Activated T-cell treated with anti-CD3 and anti-CD28 coated beads, Interleukin-2, amount 50 U/mL, for 24 hours (primary cell): ENCODE data around the gene CCDC93.
"Not testable (repeated sequence)": the region's sequence is repeated elsewhere in the genome, so short reads cannot be mapped to it uniquely, and the experiment has no call there.

Experiments used
- DNase-seq: peaks from one replicate; pipeline ENCODE4 v3.0.0-alpha.2; 2020
- H3K27ac Mint-ChIP-seq: 2 replicates; pipeline ENCODE4 v1.8.0; 2020; ENCODE audit warnings: mild to moderate bottlenecking, mixed read lengths
- H3K27me3 Mint-ChIP-seq: 2 replicates; pipeline ENCODE4 v1.8.0; 2020; ENCODE audit warnings: mixed read lengths
- H3K36me3 Mint-ChIP-seq: 2 replicates; pipeline ENCODE4 v1.8.0; 2020; ENCODE audit warnings: low read depth, mixed read lengths
- H3K4me1 Mint-ChIP-seq: 2 replicates; pipeline ENCODE4 v1.8.0; 2020; ENCODE audit warnings: low read depth, mixed read lengths
- H3K4me3 Mint-ChIP-seq: 2 replicates; pipeline ENCODE4 v1.8.0; 2020; ENCODE audit warnings: mild to moderate bottlenecking, moderate library complexity, mixed read lengths
- H3K9me3 Mint-ChIP-seq: 2 replicates; pipeline ENCODE4 v1.8.0; 2020; ENCODE audit warnings: mixed read lengths

Gene CCDC93

GRCh38 chr2:118019821-118020220, 6.0 kb upstream of the CCDC93 start:
- Mint-ChIP-seq H3K4me3 (no peak overlapping the region), H3K4me1 (peaks cover 11% of the 10 kb centered on the region), H3K27ac (no peak overlapping the region), H3K27me3 (peaks cover 3% of the 10 kb centered on the region), H3K36me3 (no peaks in the 10 kb centered on the region), H3K9me3 (no peaks in the 10 kb centered on the region)
- DNase-seq = no peak

- DNase-seq = no peak
- Mint-ChIP-seq H3K4me1 (peaks cover 28% of the 10 kb centered on the region), H3K27ac (peak overlapping the region; percentile 50), H3K27me3 (peaks cover under 1% of the 10 kb centered on the region), H3K9me3 (no peaks in the 10 kb centered on the region), H3K36me3 (peaks cover 13% of the 10 kb centered on the region), H3K4me3 (no peak overlapping the region)
Observed at GRCh38 chr2:118016911-118017310, 3.0 kb upstream of the CCDC93 start.

GRCh38 chr2:118015761-118016160, 1.9 kb upstream of the CCDC93 start:
- not testable (repeated sequence) for H3K27me3 Mint-ChIP-seq, H3K27ac Mint-ChIP-seq, H3K4me3 Mint-ChIP-seq, DNase-seq, H3K9me3 Mint-ChIP-seq
- Mint-ChIP-seq H3K4me1 (peaks cover 37% of the 10 kb centered on the region), H3K36me3 (peaks cover 19% of the 10 kb centered on the region)

- H3K27ac Mint-ChIP-seq = peak overlapping the region; percentile 89
- H3K4me3 Mint-ChIP-seq = peak overlapping the region; percentile 85
- H3K4me1 Mint-ChIP-seq = peaks cover 45% of the 10 kb centered on the region
- DNase-seq = no peak
- no peaks in the 10 kb centered on the region for H3K9me3 Mint-ChIP-seq
- peaks cover 21% of the 10 kb centered on the region for H3K36me3 Mint-ChIP-seq
- no peaks in the 10 kb centered on the region for H3K27me3 Mint-ChIP-seq
Observed at GRCh38 chr2:118014492-118014824, 588 bp upstream of the CCDC93 start.

GRCh38 chr2:118013221-118013723, 598 bp downstream of the CCDC93 start:
- Mint-ChIP-seq H3K4me1 (peaks cover 46% of the 10 kb centered on the region), H3K4me3 (peak overlapping the region; percentile 85), H3K9me3 (no peaks in the 10 kb centered on the region), H3K27ac (peak overlapping the region; percentile 79), H3K36me3 (peaks cover 30% of the 10 kb centered on the region), H3K27me3 (no peaks in the 10 kb centered on the region)
- peak; percentile 65 for DNase-seq

- Mint-ChIP-seq H3K4me3 (peak overlapping the region; percentile 85), H3K36me3 (peaks cover 35% of the 10 kb centered on the region), H3K4me1 (peaks cover 48% of the 10 kb centered on the region), H3K27ac (peak overlapping the region; percentile 79), H3K9me3 (no peaks in the 10 kb centered on the region), H3K27me3 (no peaks in the 10 kb centered on the region)
- DNase-seq = no peak
Observed at GRCh38 chr2:118012778-118013177, 1.1 kb downstream of the CCDC93 start.

GRCh38 chr2:118010473-118010872, 3.4 kb downstream of the CCDC93 start:
- Mint-ChIP-seq H3K27ac (peak overlapping the region; percentile 45), H3K36me3 (peaks cover 58% of the 10 kb centered on the region), H3K4me1 (peaks cover 52% of the 10 kb centered on the region), H3K27me3 (no peaks in the 10 kb centered on the region), H3K4me3 (no peak overlapping the region), H3K9me3 (no peaks in the 10 kb centered on the region)
- no peak for DNase-seq

GRCh38 chr2:118006861-118007260, 7.0 kb downstream of the CCDC93 start:
- Mint-ChIP-seq H3K4me3 (no peak overlapping the region), H3K4me1 (peaks cover 43% of the 10 kb centered on the region), H3K27ac (peak overlapping the region; percentile 66), H3K36me3 (peaks cover 77% of the 10 kb centered on the region), H3K9me3 (no peaks in the 10 kb centered on the region), H3K27me3 (no peaks in the 10 kb centered on the region)
- DNase-seq = no peak

GRCh38 chr2:118006326-118006725, 7.5 kb downstream of the CCDC93 start:
- H3K36me3 Mint-ChIP-seq = peaks cover 79% of the 10 kb centered on the region
- no peaks in the 10 kb centered on the region for H3K27me3 Mint-ChIP-seq
- peaks cover 37% of the 10 kb centered on the region for H3K4me1 Mint-ChIP-seq
- H3K27ac Mint-ChIP-seq = peak overlapping the region; percentile 66
- H3K4me3 Mint-ChIP-seq = no peak overlapping the region
- DNase-seq = no peak
- no peaks in the 10 kb centered on the region for H3K9me3 Mint-ChIP-seq

- no peak overlapping the region for H3K27ac Mint-ChIP-seq
- H3K4me1 Mint-ChIP-seq = peaks cover 27% of the 10 kb centered on the region
- peak; percentile 33 for DNase-seq
- peaks cover 95% of the 10 kb centered on the region for H3K36me3 Mint-ChIP-seq
- no peaks in the 10 kb centered on the region for H3K9me3 Mint-ChIP-seq
- H3K4me3 Mint-ChIP-seq = no peak overlapping the region
- no peaks in the 10 kb centered on the region for H3K27me3 Mint-ChIP-seq
Observed at GRCh38 chr2:118003396-118003824, 10.5 kb downstream of the CCDC93 start.

GRCh38 chr2:118000041-118000440, 13.8 kb downstream of the CCDC93 start:
- peaks cover 12% of the 10 kb centered on the region for H3K4me1 Mint-ChIP-seq
- peaks cover 93% of the 10 kb centered on the region for H3K36me3 Mint-ChIP-seq
- no peak for DNase-seq
- no peak overlapping the region for H3K4me3 Mint-ChIP-seq
- no peaks in the 10 kb centered on the region for H3K9me3 Mint-ChIP-seq
- no peak overlapping the region for H3K27ac Mint-ChIP-seq
- H3K27me3 Mint-ChIP-seq = no peaks in the 10 kb centered on the region

- Mint-ChIP-seq H3K4me1 (peaks cover 6% of the 10 kb centered on the region), H3K36me3 (peaks cover 96% of the 10 kb centered on the region), H3K4me3 (no peak overlapping the region), H3K27me3 (no peaks in the 10 kb centered on the region), H3K9me3 (no peaks in the 10 kb centered on the region), H3K27ac (no peak overlapping the region)
- no peak for DNase-seq
Observed at GRCh38 chr2:117997872-117998454, 15.9 kb downstream of the CCDC93 start.

- H3K27me3 Mint-ChIP-seq = no peaks in the 10 kb centered on the region
- no peak overlapping the region for H3K27ac Mint-ChIP-seq
- no peak for DNase-seq
- no peaks in the 10 kb centered on the region for H3K9me3 Mint-ChIP-seq
- peaks cover 2% of the 10 kb centered on the region for H3K4me1 Mint-ChIP-seq
- peaks cover 96% of the 10 kb centered on the region for H3K36me3 Mint-ChIP-seq
- no peak overlapping the region for H3K4me3 Mint-ChIP-seq
Observed at GRCh38 chr2:117996525-117996924, 17.3 kb downstream of the CCDC93 start.

- H3K27ac Mint-ChIP-seq = no peak overlapping the region
- peaks cover 96% of the 10 kb centered on the region for H3K36me3 Mint-ChIP-seq
- no peak overlapping the region for H3K4me3 Mint-ChIP-seq
Observed at GRCh38 chr2:117994729-117995128, 19.1 kb downstream of the CCDC93 start.

GRCh38 chr2:117989854-117990438, 23.9 kb downstream of the CCDC93 start:
- H3K36me3 Mint-ChIP-seq = peaks cover 92% of the 10 kb centered on the region
- DNase-seq = no peak
- H3K9me3 Mint-ChIP-seq = no peaks in the 10 kb centered on the region
- no peak overlapping the region for H3K4me3 Mint-ChIP-seq
- no peak overlapping the region for H3K27ac Mint-ChIP-seq
- H3K4me1 Mint-ChIP-seq = peaks cover 7% of the 10 kb centered on the region
- no peaks in the 10 kb centered on the region for H3K27me3 Mint-ChIP-seq

More at GRCh38 chr2:117994729-117995128, 19.1 kb downstream of the CCDC93 start:
- no peaks in the 10 kb centered on the region for H3K9me3 Mint-ChIP-seq
- no peak for DNase-seq
- peaks cover 7% of the 10 kb centered on the region for H3K4me1 Mint-ChIP-seq
- H3K27me3 Mint-ChIP-seq = no peaks in the 10 kb centered on the region
